Endodermal cell (in vitro differentiated cells): ENCODE data around the gene SATB1. TPM values are rescaled to one million over a fixed set of nuclear protein-coding genes. Genes with fewer than 3 reads are reported as not detected.

Source experiments
- DNase-seq: peaks from one replicate; pipeline ENCODE4 v3.0.0-alpha.2; 2017
- H3K27ac ChIP-seq: 2 replicates; pipeline ENCODE4 v1.5.1; 2013; ENCODE audit warnings: mild to moderate bottlenecking, low read depth, low read length, moderate library complexity
- H3K27me3 ChIP-seq: 2 replicates; pipeline ENCODE4 v1.6.1; 2013; ENCODE audit warnings: mild to moderate bottlenecking, low read length, moderate library complexity; ENCODE audit not compliant: insufficient read depth, control insufficient read depth, poor library complexity, severe bottlenecking
- H3K36me3 ChIP-seq: 2 replicates; pipeline ENCODE4 v1.7.0; 2013; ENCODE audit warnings: mild to moderate bottlenecking, low read length, moderate library complexity; ENCODE audit not compliant: control insufficient read depth, insufficient read depth
- H3K4me1 ChIP-seq: one replicate; pipeline ENCODE4 v1.7.0; 2013; ENCODE audit warnings: low read length; ENCODE audit not compliant: control insufficient read depth, insufficient read depth
- H3K4me3 ChIP-seq: 2 replicates; pipeline ENCODE4 v1.5.1; 2013; ENCODE audit warnings: mild to moderate bottlenecking, low read length, moderate library complexity
- H3K9ac ChIP-seq: 2 replicates; pipeline ENCODE4 v1.6.1; 2013; ENCODE audit warnings: mild to moderate bottlenecking, low read length, moderate library complexity; ENCODE audit not compliant: poor library complexity, severe bottlenecking; ENCODE audit errors: extremely low read depth
- H3K9me3 ChIP-seq: 2 replicates; pipeline ENCODE4 v1.6.1; 2013; ENCODE audit warnings: mild to moderate bottlenecking, low read length, moderate library complexity; ENCODE audit not compliant: control insufficient read depth
- H3K27ac Mint-ChIP-seq: 2 replicates; pipeline ENCODE4 v1.8.0; 2020; ENCODE audit warnings: mixed read lengths
- H3K27me3 Mint-ChIP-seq: 2 replicates; pipeline ENCODE4 v1.8.0; 2021; ENCODE audit warnings: mild to moderate bottlenecking, mixed read lengths; ENCODE audit not compliant: insufficient read depth
- H3K36me3 Mint-ChIP-seq: 2 replicates; pipeline ENCODE4 v1.8.0; 2020; ENCODE audit warnings: low read depth, mixed read lengths
- H3K4me1 Mint-ChIP-seq: 2 replicates; pipeline ENCODE4 v1.8.0; 2020; ENCODE audit warnings: mixed read lengths
- H3K4me3 Mint-ChIP-seq: 2 replicates; pipeline ENCODE4 v1.8.0; 2020; ENCODE audit warnings: mild to moderate bottlenecking, moderate library complexity, mixed read lengths
- H3K9me3 Mint-ChIP-seq: 2 replicates; pipeline ENCODE4 v1.8.0; 2020; ENCODE audit warnings: mild to moderate bottlenecking, mixed read lengths
- WGBS, 2 experiments: methylation state at CpG; one replicate each; pipeline versions ENCODE4 v1.1.5 to v1.1.7; 2013; ENCODE audit warnings: missing lambda C conversion rate in 2 of 2, mixed read lengths in 1 of 2; ENCODE audit not compliant: insufficient coverage in 1 of 2, insufficient read length in 1 of 2; 5-methylcytosine and 5-hydroxymethylcytosine counted together
- total RNA-seq, 2 donors: library from RNA; stranded (reverse); fragmentation: NEBNext Ultra II Directional in 1 of 2; extraction: Animal tissue kit (Norgen Biotek cat#: 25700) in 1 of 2; gene quantifications; 2 replicates in 1 of 2; 3 replicates in 1 of 2; pipeline ENCODE4 v1.2.1, GENCODE V29; 2021
- TF ChIP-seq, protein P1 (sequence below): fragments of 200-600 bp; sonication (generic); conservative IDR thresholded peaks from 2 replicates; pipeline ENCODE4 v1.5.0; 2021; ENCODE audit warnings: antibody characterized with exemption, mild to moderate bottlenecking

Gene SATB1
- total RNA-seq, 2 donors from 2014 or later, result 31.5 to 38.6 TPM

GRCh38 chr3:18346097-18346496 is 79.0 kb downstream of the SATB1 start:
- Mint-ChIP-seq H3K9me3 (no peaks in the 10 kb centered on the region), H3K4me3 (no peak overlapping the region), H3K4me1 (peaks cover 28% of the 10 kb centered on the region), H3K27ac (peak overlapping the region; percentile 6), H3K27me3 (no peaks in the 10 kb centered on the region), H3K36me3 (peaks cover 10% of the 10 kb centered on the region)
- no peak overlapping the region for H3K9ac ChIP-seq
- TF ChIP-seq, protein P1, sequence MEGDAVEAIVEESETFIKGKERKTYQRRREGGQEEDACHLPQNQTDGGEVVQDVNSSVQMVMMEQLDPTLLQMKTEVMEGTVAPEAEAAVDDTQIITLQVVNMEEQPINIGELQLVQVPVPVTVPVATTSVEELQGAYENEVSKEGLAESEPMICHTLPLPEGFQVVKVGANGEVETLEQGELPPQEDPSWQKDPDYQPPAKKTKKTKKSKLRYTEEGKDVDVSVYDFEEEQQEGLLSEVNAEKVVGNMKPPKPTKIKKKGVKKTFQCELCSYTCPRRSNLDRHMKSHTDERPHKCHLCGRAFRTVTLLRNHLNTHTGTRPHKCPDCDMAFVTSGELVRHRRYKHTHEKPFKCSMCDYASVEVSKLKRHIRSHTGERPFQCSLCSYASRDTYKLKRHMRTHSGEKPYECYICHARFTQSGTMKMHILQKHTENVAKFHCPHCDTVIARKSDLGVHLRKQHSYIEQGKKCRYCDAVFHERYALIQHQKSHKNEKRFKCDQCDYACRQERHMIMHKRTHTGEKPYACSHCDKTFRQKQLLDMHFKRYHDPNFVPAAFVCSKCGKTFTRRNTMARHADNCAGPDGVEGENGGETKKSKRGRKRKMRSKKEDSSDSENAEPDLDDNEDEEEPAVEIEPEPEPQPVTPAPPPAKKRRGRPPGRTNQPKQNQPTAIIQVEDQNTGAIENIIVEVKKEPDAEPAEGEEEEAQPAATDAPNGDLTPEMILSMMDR, result no peak
- no peaks in the 10 kb centered on the region for H3K27me3 ChIP-seq
- 96 to 98% methylated on average over 3 to 4 of the region's 4 CpGs for WGBS, 2 experiments
- DNase-seq, result no peak
- no peak overlapping the region for H3K27ac ChIP-seq
- H3K36me3 ChIP-seq, result peaks cover 15% of the 10 kb centered on the region
- no peaks in the 10 kb centered on the region for H3K9me3 ChIP-seq
- H3K4me3 ChIP-seq, result no peak overlapping the region
- no peaks in the 10 kb centered on the region for H3K4me1 ChIP-seq

DNA sequence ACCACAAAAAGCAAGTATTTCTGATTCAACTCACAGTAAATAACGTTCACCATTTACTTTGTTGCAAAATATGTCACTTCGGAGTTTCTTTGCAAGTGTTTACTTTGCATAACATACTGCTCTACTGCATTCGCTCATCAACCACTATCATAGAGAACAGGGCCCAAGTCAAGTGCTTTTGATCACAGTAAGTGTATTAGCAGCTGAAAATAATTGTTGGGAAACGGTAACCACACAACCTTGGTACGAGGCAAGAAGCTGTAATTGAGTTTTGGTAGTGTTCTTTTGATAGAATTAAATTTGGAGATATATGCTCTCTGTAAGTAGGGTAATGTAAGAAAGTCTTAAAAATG is 80.1 kb downstream of the SATB1 start:
- no peaks in the 10 kb centered on the region for H3K9me3 Mint-ChIP-seq
- Histone ChIP-seq H3K27ac (no peak overlapping the region), H3K4me3 (no peak overlapping the region), H3K36me3 (peaks cover 15% of the 10 kb centered on the region), H3K4me1 (no peaks in the 10 kb centered on the region), H3K9me3 (no peaks in the 10 kb centered on the region), H3K9ac (no peak overlapping the region), H3K27me3 (no peaks in the 10 kb centered on the region)
- H3K27me3 Mint-ChIP-seq, result no peaks in the 10 kb centered on the region
- H3K27ac Mint-ChIP-seq, result peak overlapping the region; percentile 11
- TF ChIP-seq, protein P1, result no peak
- H3K4me1 Mint-ChIP-seq, result peaks cover 25% of the 10 kb centered on the region
- 8 to 50% methylated on average over 4 to 5 of the region's 5 CpGs for WGBS, 2 experiments
- H3K36me3 Mint-ChIP-seq, result peaks cover 6% of the 10 kb centered on the region
- DNase-seq, result peak; percentile 37
- H3K4me3 Mint-ChIP-seq, result no peak overlapping the region

DNA sequence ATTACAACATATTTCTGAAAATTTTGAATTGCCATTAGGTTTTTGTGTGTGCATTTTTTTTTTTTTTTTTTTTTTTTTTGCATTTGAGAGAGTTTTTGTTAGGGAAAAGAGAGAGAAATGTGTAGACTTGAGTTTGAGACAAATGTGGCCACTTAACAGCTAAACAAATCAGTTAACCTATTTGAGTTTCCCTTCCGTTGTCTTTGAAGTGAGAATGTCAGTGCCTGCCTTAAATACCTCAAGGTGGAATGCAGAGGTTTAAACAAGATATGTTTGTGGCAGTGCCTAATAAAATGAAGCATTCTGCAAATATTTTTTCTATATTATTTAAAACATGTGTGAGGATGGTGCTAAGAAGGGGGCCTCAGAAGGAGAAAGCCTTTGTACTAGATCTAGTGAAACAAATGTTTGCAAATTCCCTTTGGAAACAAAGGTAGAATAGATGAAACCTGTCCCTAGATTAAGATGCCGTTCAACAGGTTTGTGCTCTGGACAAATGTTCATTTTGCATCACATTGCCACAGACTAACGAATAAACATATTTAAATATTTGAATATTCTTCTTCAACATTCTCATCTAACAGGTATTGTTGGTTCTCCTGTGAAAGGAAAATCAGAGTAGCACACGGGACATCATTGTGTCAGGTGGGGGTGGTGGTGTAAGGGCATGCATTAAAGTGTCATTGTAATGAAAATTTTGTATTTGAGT is 80.7 kb downstream of the SATB1 start:
- 40 to 59% methylated on average over 3 to 4 of the region's 4 CpGs for WGBS, 2 experiments
- no peaks in the 10 kb centered on the region for H3K27me3 ChIP-seq
- H3K4me3 Mint-ChIP-seq, result no peak overlapping the region
- no peaks in the 10 kb centered on the region for H3K4me1 ChIP-seq
- H3K36me3 Mint-ChIP-seq, result peaks cover 6% of the 10 kb centered on the region
- TF ChIP-seq, protein P1, result no peak
- H3K9me3 Mint-ChIP-seq, result no peaks in the 10 kb centered on the region
- no peak overlapping the region for H3K27ac ChIP-seq
- no peak overlapping the region for H3K9ac ChIP-seq
- no peak overlapping the region for H3K4me3 ChIP-seq
- H3K27me3 Mint-ChIP-seq, result no peaks in the 10 kb centered on the region
- peaks cover 15% of the 10 kb centered on the region for H3K36me3 ChIP-seq
- no peaks in the 10 kb centered on the region for H3K9me3 ChIP-seq
- DNase-seq, result peak; percentile 41
- peak overlapping the region; percentile 11 for H3K27ac Mint-ChIP-seq
- H3K4me1 Mint-ChIP-seq, result peaks cover 21% of the 10 kb centered on the region
